ENCODE data around the gene MXRA8. TPM values are rescaled to one million over a fixed set of nuclear protein-coding genes. Genes with fewer than 3 reads are reported as not detected.

Gene MXRA8
- total and polyA plus RNA-seq, 2 donors (not counting 3 experiments of a cell fraction or from before 2014, with no cell fraction given): 0.82 to 1.9 TPM

DNA sequence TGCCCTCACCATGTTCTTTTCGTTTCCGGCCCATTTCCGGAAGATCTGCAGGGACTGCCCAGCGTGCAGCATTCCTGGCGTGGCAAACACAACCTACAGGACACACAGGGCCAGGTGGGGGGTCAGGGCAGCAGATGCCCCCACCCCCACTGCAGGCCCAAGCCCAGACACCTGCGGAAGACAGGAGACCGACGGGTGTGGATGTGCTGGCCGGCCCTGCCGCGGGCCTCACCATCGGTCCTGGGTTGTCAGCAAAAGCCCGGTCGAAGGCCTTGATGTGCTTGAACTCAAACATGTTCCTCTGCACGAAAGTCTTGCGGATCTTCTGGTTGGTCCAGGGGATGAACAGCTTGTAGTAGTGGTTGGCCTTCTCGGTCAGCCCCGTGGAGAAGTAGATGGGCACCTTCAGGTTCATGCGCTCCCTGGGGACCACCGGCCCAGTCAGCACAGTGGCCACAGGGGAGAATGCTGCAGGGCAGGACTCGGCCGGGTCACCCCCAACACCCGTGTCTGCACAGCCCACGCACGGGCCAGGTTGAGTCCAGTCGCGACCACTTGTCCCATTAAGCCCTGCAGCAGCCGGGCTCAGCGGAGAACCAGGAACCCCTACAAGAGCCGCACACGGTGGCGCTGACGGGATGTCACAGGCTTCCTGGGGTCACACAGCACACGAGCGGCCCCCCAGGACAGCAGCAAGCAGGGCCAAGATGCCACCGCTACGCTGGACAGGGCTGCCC lies 44.7 kb downstream of the MXRA8 start:
- H2AFZ ChIP-seq (ENCODE audit: low read depth, low read length): no peak overlapping the region
- BruUV-seq (replicated peaks): no TSS peak
- ChIA-PET CTCF (no interaction called here), POLR2A (interaction anchor here (0.5 kb wide), 1 partner anchor 81 kb away, joined by 3 read pairs; no protein-coding TSS in a partner anchor)
- peaks cover 1% of the 10 kb centered on the region for H3K79me2 ChIP-seq (ENCODE audit: control insufficient read depth, insufficient read depth, low read length)
- dilution Hi-C loops (cut with MboI; ENCODE audit: extremely low pct_ligation_motif_present, low sequenced_read_pairs) (no loop called here), intact Hi-C loops (cut with micrococcal nuclease) (no loop called here)
- no peak for DNase-seq (ENCODE audit: low read depth, low spot score)
- H3K4me1 ChIP-seq (ENCODE audit: control insufficient read depth, extremely low read depth, insufficient read depth, low read length): peaks cover 5% of the 10 kb centered on the region
- no peak overlapping the region for H3K4me2 ChIP-seq (ENCODE audit: insufficient read depth, low read length)
- no peaks in the 10 kb centered on the region for H4K20me1 ChIP-seq (replicated peaks; ENCODE audit: control insufficient read depth, extremely low read depth, insufficient read depth, low read length)
- no peak for TF ChIP-seq POLR2A (IDR thresholded peaks at IDR 0.05; ENCODE audit: low read depth, low read length)
- TF ChIP-seq POLR2AphosphoS5 (IDR thresholded peaks at IDR 0.05; ENCODE audit: insufficient read depth, low read depth, low read length): no peak
- TF ChIP-seq, protein P1, sequence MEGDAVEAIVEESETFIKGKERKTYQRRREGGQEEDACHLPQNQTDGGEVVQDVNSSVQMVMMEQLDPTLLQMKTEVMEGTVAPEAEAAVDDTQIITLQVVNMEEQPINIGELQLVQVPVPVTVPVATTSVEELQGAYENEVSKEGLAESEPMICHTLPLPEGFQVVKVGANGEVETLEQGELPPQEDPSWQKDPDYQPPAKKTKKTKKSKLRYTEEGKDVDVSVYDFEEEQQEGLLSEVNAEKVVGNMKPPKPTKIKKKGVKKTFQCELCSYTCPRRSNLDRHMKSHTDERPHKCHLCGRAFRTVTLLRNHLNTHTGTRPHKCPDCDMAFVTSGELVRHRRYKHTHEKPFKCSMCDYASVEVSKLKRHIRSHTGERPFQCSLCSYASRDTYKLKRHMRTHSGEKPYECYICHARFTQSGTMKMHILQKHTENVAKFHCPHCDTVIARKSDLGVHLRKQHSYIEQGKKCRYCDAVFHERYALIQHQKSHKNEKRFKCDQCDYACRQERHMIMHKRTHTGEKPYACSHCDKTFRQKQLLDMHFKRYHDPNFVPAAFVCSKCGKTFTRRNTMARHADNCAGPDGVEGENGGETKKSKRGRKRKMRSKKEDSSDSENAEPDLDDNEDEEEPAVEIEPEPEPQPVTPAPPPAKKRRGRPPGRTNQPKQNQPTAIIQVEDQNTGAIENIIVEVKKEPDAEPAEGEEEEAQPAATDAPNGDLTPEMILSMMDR (IDR thresholded peaks at IDR 0.05; ENCODE audit: extremely low read depth in 1 of 2, insufficient read depth in 1 of 2, low read depth in 1 of 2, low read length in 2 of 2): no peak
- TF ChIP-seq JUN (IDR thresholded peaks at IDR 0.05; ENCODE audit: borderline replicate concordance, insufficient read depth, insufficient read length, low read depth): no peak
- TF ChIP-seq FOS (IDR thresholded peaks at IDR 0.05; ENCODE audit: borderline replicate concordance, insufficient read depth, low read length): no peak
- no peak for TF ChIP-seq MYC (IDR thresholded peaks at IDR 0.05; ENCODE audit: low read depth, low read length)
- no peak for TF ChIP-seq GATA2 (IDR thresholded peaks at IDR 0.05; ENCODE audit: insufficient read depth, insufficient read length, low read depth, low read length)
- TF ChIP-seq EZH2 (IDR thresholded peaks at IDR 0.05; ENCODE audit: borderline replicate concordance, low read depth, low read length, severe bottlenecking): no peak
- TF ChIP-seq, protein P2, sequence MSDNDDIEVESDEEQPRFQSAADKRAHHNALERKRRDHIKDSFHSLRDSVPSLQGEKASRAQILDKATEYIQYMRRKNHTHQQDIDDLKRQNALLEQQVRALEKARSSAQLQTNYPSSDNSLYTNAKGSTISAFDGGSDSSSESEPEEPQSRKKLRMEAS (IDR thresholded peaks at IDR 0.05; ENCODE audit: insufficient read depth, insufficient read length): no peak
- no peaks in the 10 kb centered on the region for H3K27me3 ChIP-seq (ENCODE audit: control insufficient read depth in 2 of 2, insufficient read depth in 2 of 2, low read length in 2 of 2)
- no peak overlapping the region for H3K9ac ChIP-seq (replicated peaks; ENCODE audit: extremely low read depth, insufficient read depth, low read length)
- FAIRE-seq: no peak
- peaks cover 0 to 41% of the 10 kb centered on the region in 2 experiments for H3K36me3 ChIP-seq (ENCODE audit: control insufficient read depth in 2 of 2, extremely low read depth in 1 of 2, insufficient read depth in 2 of 2, low read length in 2 of 2)
- no peak overlapping the region for H3K27ac ChIP-seq (ENCODE audit: insufficient read depth, low read depth, low read length)
- H3K9me1 ChIP-seq (replicated peaks; ENCODE audit: control insufficient read depth, extremely low read depth, insufficient read depth, low read length): no peaks in the 10 kb centered on the region
- H3K4me3 ChIP-seq (replicated peaks in 1 of 3; ENCODE audit: insufficient read depth in 1 of 3, low read depth in 1 of 3, low read length in 3 of 3): no peak overlapping the region
- no peaks in the 10 kb centered on the region for H3K9me3 ChIP-seq (replicated peaks; ENCODE audit: control insufficient read depth, insufficient read depth, low read length)

Data from endothelial cell of umbilical vein (primary cell).